Measurements from ENCODE around the gene UCMA.

DNA sequence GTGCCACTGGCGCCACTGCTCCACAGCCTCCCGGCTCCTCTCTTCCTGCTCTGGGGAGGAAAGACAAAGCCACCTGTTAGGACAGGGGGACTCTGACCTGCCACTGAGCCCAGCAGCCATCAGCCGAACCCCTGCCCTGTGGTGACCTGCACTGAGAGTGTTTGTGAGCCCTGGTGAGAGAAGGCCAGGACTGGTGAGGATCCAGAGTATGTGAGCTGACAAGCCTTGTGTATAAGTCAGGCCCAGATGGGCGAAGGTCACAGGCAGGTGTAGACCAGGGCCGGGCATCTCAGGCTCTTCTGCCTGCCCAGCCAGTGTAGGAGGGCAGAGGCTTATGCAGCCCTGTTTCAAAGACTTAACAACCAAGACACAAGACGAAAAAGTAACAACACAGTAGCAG is 12.0 kb downstream of the UCMA start:
- TF ChIP-seq, protein P1, sequence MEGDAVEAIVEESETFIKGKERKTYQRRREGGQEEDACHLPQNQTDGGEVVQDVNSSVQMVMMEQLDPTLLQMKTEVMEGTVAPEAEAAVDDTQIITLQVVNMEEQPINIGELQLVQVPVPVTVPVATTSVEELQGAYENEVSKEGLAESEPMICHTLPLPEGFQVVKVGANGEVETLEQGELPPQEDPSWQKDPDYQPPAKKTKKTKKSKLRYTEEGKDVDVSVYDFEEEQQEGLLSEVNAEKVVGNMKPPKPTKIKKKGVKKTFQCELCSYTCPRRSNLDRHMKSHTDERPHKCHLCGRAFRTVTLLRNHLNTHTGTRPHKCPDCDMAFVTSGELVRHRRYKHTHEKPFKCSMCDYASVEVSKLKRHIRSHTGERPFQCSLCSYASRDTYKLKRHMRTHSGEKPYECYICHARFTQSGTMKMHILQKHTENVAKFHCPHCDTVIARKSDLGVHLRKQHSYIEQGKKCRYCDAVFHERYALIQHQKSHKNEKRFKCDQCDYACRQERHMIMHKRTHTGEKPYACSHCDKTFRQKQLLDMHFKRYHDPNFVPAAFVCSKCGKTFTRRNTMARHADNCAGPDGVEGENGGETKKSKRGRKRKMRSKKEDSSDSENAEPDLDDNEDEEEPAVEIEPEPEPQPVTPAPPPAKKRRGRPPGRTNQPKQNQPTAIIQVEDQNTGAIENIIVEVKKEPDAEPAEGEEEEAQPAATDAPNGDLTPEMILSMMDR (IDR thresholded peaks at IDR 0.05), result no peak
- no peak for TF ChIP-seq POLR2A (IDR thresholded peaks at IDR 0.05)

Measured in right lobe of liver (tissue), 4 donors.